ENCODE measurements around the gene KRI1. TPM values are rescaled to one million over a fixed set of nuclear protein-coding genes. Genes with fewer than 3 reads are reported as not detected.

The KRI1 gene
- total RNA-seq, 1 experiment from 2014 or later, result 57.4 TPM

DNA sequence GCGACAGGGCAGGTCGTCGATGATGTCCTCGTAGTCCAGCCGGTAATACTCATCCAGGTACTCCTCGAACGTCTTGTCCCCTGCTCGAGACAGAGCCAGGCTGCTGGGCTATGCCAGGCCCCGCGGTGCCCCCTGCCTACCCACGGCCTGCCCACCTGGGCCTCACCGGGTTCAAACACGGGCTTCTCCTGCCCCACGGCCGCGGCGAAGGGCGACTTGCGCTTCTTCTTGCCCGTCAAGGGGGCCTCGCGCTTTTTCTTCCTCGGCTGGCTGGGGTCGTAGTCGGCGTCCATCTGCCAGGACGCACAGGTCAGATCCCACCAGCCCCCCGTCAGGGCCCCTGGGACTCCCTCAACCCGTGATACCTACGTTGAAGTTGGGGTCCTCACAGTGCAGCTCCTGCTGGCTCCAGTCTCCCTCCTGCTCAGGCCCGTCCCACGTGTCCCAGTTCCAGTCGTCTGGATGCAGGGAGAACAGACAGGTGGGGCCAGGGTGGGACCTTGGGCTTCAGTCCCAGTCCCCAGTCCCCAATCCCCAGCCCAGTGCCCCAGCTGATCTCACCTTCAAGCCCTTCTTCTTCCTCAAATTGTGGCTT, 8.1 kb downstream of the KRI1 start:
- Histone ChIP-seq H2BK12ac (ENCODE audit: insufficient read length, low read depth, low read length) (no peak overlapping the region), H3K4ac (ENCODE audit: low read depth, low read length) (no peak overlapping the region), H4K5ac (ENCODE audit: insufficient read length, low read depth, low read length) (no peak overlapping the region), H3K27me3 (ENCODE audit: insufficient read depth, low read length) (no peaks in the 10 kb centered on the region), H3K9me3 (ENCODE audit: control insufficient read depth, low read depth, low read length) (no peaks in the 10 kb centered on the region), H3K79me1 (ENCODE audit: insufficient read depth, low read depth, low read length, poor library complexity, severe bottlenecking) (no peaks in the 10 kb centered on the region), H3K79me2 (ENCODE audit: insufficient read depth, low read length) (no peaks in the 10 kb centered on the region), H3K9ac (ENCODE audit: extremely low read depth, insufficient read length, low read length) (no peak overlapping the region), H3K14ac (ENCODE audit: insufficient read depth, low read length) (no peak overlapping the region), H3K23me2 (ENCODE audit: insufficient read length, low read depth, low read length, poor library complexity, severe bottlenecking) (no peaks in the 10 kb centered on the region), H2BK5ac (ENCODE audit: insufficient read length, low read length) (no peak overlapping the region), H3K18ac (ENCODE audit: insufficient read length, low read depth, low read length) (no peak overlapping the region), H2AK5ac (ENCODE audit: insufficient read length, low read length) (no peak overlapping the region), H3K4me1 (ENCODE audit: insufficient read depth, low read length) (no peaks in the 10 kb centered on the region), H2BK20ac (ENCODE audit: low read depth, low read length, poor library complexity, severe bottlenecking) (no peak overlapping the region), H3K27ac (ENCODE audit: insufficient read length, low read depth, low read length) (no peak overlapping the region), H2BK15ac (ENCODE audit: low read depth, low read length) (no peak overlapping the region), H4K91ac (ENCODE audit: insufficient read length, low read depth, low read length) (no peak overlapping the region), H3K56ac (ENCODE audit: insufficient read length, low read depth, low read length) (no peak overlapping the region), H2AFZ (ENCODE audit: low read length) (no peak overlapping the region), H4K8ac (replicated peaks; ENCODE audit: insufficient read length, low read depth, low read length) (no peak overlapping the region), H4K20me1 (ENCODE audit: control insufficient read depth, insufficient read depth, insufficient read length) (peaks cover 2% of the 10 kb centered on the region), H3K23ac (ENCODE audit: insufficient read length, low read depth, low read length) (no peak overlapping the region), H3K4me2 (ENCODE audit: insufficient read depth, insufficient read length, low read length) (no peak overlapping the region), H3T11ph (ENCODE audit: low read length) (no peak overlapping the region), H2BK120ac (ENCODE audit: low read depth, low read length, poor library complexity, severe bottlenecking) (no peak overlapping the region)
- no peak for DNase-seq
- Mint-ChIP-seq H3K27me3 (ENCODE audit: low read depth) (no peaks in the 10 kb centered on the region), H3K4me3 (no peak overlapping the region), H3K9me3 (no peaks in the 10 kb centered on the region), H3K4me1 (no peaks in the 10 kb centered on the region), H3K27ac (no peak overlapping the region), H3K36me3 (ENCODE audit: insufficient read depth in 1 of 3, low read depth in 3 of 3) (peaks cover 32 to 91% (median 78%) of the 10 kb centered on the region in 3 experiments; a peak in 6 of 7 replicates)
- TF ChIP-seq CTCF (conservative IDR thresholded peaks at IDR 0.05), result no peak
- WGBS (ENCODE audit: extremely low coverage, insufficient read length, low lambda C conversion rate), result no CpG with 5 or more reads among the region's 33 CpGs
